WTC11 (cell line): ENCODE measurements around the gene GAPDHS.

ENCODE experiments used
- CDX4 ChIP-seq: fragments of 250-450 bp; sonication (Bioruptor Pico); IDR thresholded peaks from 2 replicates; pipeline ENCODE4 v1.9.0; 2021; ENCODE audit warnings: moderate library complexity, mild to moderate bottlenecking, inconsistent platforms, borderline replicate concordance
- CREM ChIP-seq: sonication (generic); formaldehyde crosslinking; IDR thresholded peaks from 2 replicates; pipeline ENCODE4 v1.8.1; 2022; ENCODE audit warnings: mild to moderate bottlenecking, missing genetic modification reagents, moderate library complexity
- EMX1 ChIP-seq: fragments of 250-450 bp; sonication (Bioruptor Pico); IDR thresholded peaks from 2 replicates; pipeline ENCODE4 v1.8.0; 2021; ENCODE audit warnings: mild to moderate bottlenecking
- MLX ChIP-seq: sonication (generic); formaldehyde crosslinking; IDR thresholded peaks from 2 replicates; pipeline ENCODE4 v1.8.1; 2023; ENCODE audit warnings: mild to moderate bottlenecking, missing genetic modification reagents, moderate library complexity
- MYBL2 ChIP-seq: sonication (generic); formaldehyde crosslinking; IDR thresholded peaks from 2 replicates; pipeline ENCODE4 v1.8.1; 2023; ENCODE audit warnings: mild to moderate bottlenecking, moderate library complexity, missing genetic modification reagents
- RORB ChIP-seq: fragments of 250-450 bp; sonication (Bioruptor Pico); IDR thresholded peaks from 2 replicates; pipeline ENCODE4 v1.9.0; 2021; ENCODE audit warnings: mild to moderate bottlenecking
- SOX15 ChIP-seq: fragments of 250-450 bp; sonication (Bioruptor Pico); IDR thresholded peaks from 2 replicates; pipeline ENCODE4 v1.9.0; 2021; ENCODE audit warnings: mild to moderate bottlenecking
- ZBTB21 ChIP-seq: sonication (generic); formaldehyde crosslinking; IDR thresholded peaks from 2 replicates; pipeline ENCODE4 v1.8.1; 2023; ENCODE audit warnings: mild to moderate bottlenecking, missing genetic modification reagents, borderline replicate concordance
- ZNF121 ChIP-seq: sonication (generic); formaldehyde crosslinking; IDR thresholded peaks from 2 replicates; pipeline ENCODE4 v1.8.0; 2023; ENCODE audit warnings: missing genetic modification reagents
- ZNF232 ChIP-seq: sonication (generic); formaldehyde crosslinking; IDR thresholded peaks from 2 replicates; pipeline ENCODE4 v1.8.0; 2022; ENCODE audit warnings: mild to moderate bottlenecking, missing genetic modification reagents
- TF ChIP-seq, protein P1 (sequence below): fragments of 200-600 bp; IDR thresholded peaks from 2 replicates; pipeline ENCODE4 v1.8.0; 2022; ENCODE audit warnings: antibody characterized with exemption

DNA sequence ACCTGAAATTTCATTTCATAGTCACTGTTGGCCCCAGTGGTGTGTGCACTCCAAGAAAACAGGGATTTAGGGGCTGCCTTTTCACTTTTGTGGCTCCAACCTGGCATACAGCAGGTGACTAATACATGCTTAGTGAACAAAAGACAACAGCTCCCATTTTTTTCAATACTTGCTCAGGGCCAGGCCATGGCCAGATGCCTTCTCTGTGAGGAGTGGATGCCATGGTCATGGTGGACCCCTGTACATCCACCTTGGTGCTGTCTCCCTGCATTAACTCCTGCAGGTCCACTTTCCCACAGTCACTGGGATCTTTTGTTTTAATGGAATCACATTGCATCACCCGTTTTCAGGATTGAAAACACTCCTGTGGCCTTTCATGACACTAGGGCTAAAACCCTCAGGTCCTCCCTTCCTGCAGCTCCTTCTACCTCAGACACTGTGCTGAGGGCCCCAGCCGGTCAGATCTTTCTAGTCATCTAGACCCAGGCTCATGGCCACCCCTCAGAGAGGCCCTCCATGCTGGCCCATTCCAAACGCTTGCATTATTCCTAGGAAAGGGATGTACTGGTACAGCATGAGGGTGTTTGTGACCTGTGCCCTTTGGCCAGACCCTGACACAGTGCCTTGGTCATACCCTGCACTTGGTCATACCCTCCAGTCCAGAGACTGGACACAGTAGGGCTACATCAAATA is 11.0 kb downstream of the GAPDHS start:
- TF ChIP-seq, protein P1, sequence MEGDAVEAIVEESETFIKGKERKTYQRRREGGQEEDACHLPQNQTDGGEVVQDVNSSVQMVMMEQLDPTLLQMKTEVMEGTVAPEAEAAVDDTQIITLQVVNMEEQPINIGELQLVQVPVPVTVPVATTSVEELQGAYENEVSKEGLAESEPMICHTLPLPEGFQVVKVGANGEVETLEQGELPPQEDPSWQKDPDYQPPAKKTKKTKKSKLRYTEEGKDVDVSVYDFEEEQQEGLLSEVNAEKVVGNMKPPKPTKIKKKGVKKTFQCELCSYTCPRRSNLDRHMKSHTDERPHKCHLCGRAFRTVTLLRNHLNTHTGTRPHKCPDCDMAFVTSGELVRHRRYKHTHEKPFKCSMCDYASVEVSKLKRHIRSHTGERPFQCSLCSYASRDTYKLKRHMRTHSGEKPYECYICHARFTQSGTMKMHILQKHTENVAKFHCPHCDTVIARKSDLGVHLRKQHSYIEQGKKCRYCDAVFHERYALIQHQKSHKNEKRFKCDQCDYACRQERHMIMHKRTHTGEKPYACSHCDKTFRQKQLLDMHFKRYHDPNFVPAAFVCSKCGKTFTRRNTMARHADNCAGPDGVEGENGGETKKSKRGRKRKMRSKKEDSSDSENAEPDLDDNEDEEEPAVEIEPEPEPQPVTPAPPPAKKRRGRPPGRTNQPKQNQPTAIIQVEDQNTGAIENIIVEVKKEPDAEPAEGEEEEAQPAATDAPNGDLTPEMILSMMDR, result no peak
- TF ChIP-seq ZNF121 (no peak), RORB (no peak), CDX4 (no peak), ZNF232 (CRISPR knock-in tag) (no peak), CREM (CRISPR knock-in tag) (no peak), MLX (no peak), ZBTB21 (CRISPR knock-in tag) (no peak), SOX15 (CRISPR knock-in tag) (no peak), MYBL2 (CRISPR knock-in tag) (no peak), EMX1 (no peak)
